K562 (cell line): ENCODE measurements around the gene SMCHD1. TPM values are rescaled to one million over a fixed set of nuclear protein-coding genes. Genes with fewer than 3 reads are reported as not detected.
A peak's percentile ranks its signal among the peaks of the same experiment; 100 is the strongest.

Source experiments
- ATF1 ChIP-seq, 2 experiments: fragments of 450-650 bp in 1 of 2; IDR thresholded peaks; 2 replicates each; pipeline ENCODE4 v1.6.1; 2016; ENCODE audit warnings: missing compliant biosample characterization in 1 of 2, missing genetic modification characterization in 1 of 2
- CREB5 ChIP-seq: fragments of 250-450 bp; sonication (Bioruptor Pico); IDR thresholded peaks from 2 replicates; pipeline ENCODE4 v1.5.0; 2020; ENCODE audit warnings: mild to moderate bottlenecking
- MEF2A ChIP-seq: IDR thresholded peaks from 2 replicates; pipeline ENCODE4 v1.6.1; 2011; ENCODE audit warnings: low read depth, mild to moderate bottlenecking, low read length, moderate library complexity; ENCODE audit not compliant: control insufficient read depth
- MTA3 ChIP-seq: fragments of 450-650 bp; formaldehyde crosslinking; IDR thresholded peaks from 2 replicates; pipeline ENCODE4 v1.6.1; 2017; ENCODE audit warnings: mild to moderate bottlenecking, borderline replicate concordance
- POU5F1 ChIP-seq: fragments of 150-350 bp; IDR thresholded peaks from 2 replicates; pipeline ENCODE4 v1.6.1; 2014; ENCODE audit warnings: borderline replicate concordance, low read length, low read depth, mild to moderate bottlenecking; ENCODE audit not compliant: partially characterized antibody
- PYGO2 ChIP-seq: fragments of 450-650 bp; IDR thresholded peaks from 2 replicates; pipeline ENCODE4 v1.6.1; 2016; ENCODE audit warnings: mild to moderate bottlenecking, missing genetic modification characterization, moderate library complexity, missing compliant biosample characterization
- RAD21 ChIP-seq, 2 experiments: fragments of 250-450 bp in 1 of 2; fragments of 450-650 bp in 1 of 2; sonication (Bioruptor Pico) in 1 of 2; formaldehyde crosslinking in 1 of 2; IDR thresholded peaks in 1 of 2; conservative IDR thresholded peaks in 1 of 2; 2 replicates each; pipeline versions ENCODE4 v1.4.0 to v1.8.0; 2020 to 2022; ENCODE audit warnings: mild to moderate bottlenecking in 2 of 2, moderate library complexity in 1 of 2
- YBX1 ChIP-seq: fragments of 450-650 bp; IDR thresholded peaks from 2 replicates; pipeline ENCODE4 v1.7.1; 2016; ENCODE audit warnings: mild to moderate bottlenecking
- ZBTB49 ChIP-seq: sonication (generic); formaldehyde crosslinking; IDR thresholded peaks from 2 replicates; pipeline ENCODE4 v1.8.0; 2022; ENCODE audit warnings: missing genetic modification reagents, mild to moderate bottlenecking, borderline replicate concordance
- ZFP91 ChIP-seq: sonication (generic); formaldehyde crosslinking; IDR thresholded peaks from 2 replicates; pipeline ENCODE4 v1.8.0; 2022; ENCODE audit warnings: mild to moderate bottlenecking, missing genetic modification reagents
- ZFPM2 ChIP-seq: fragments of 250-450 bp; sonication (Bioruptor Pico); IDR thresholded peaks from 2 replicates; pipeline ENCODE4 v1.5.1; 2022; ENCODE audit warnings: mild to moderate bottlenecking
- ZKSCAN1 ChIP-seq: fragments of 150-350 bp; IDR thresholded peaks from 2 replicates; pipeline ENCODE4 v1.6.1; 2016; ENCODE audit warnings: low read depth, low read length
- ZNF507 ChIP-seq: conservative IDR thresholded peaks from 2 replicates; pipeline ENCODE4 v1.6.1; 2017; ENCODE audit warnings: missing genetic modification characterization, missing compliant biosample characterization
- ZNF655 ChIP-seq: fragments of 250-450 bp; sonication (Bioruptor Pico); IDR thresholded peaks from 2 replicates; pipeline ENCODE4 v1.5.0; 2021
- polyA plus RNA-seq, 8 experiments: library from polyadenylated mRNA; depleted of rRNA in 4 of 8; stranded (reverse) in 5 of 8; unstranded in 3 of 8; fragments of >200 nt; fragmentation: Nextera tagmentation in 2 of 8; fragmentation: Illumina TruSeq in 1 of 8; extraction: Ambion mirVana in 2 of 8; extraction: Trizol in 1 of 8; gene quantifications; 2 replicates each; pipeline versions ENCODE4 v1.2.1 to v1.2.3, GENCODE V29; 2011 to 2014; ENCODE audit warnings: inconsistent platforms in 1 of 8, missing spikeins in 1 of 8
- total RNA-seq, 7 experiments: library from RNA; depleted of rRNA in 6 of 7; stranded (reverse); fragments of >200 nt in 6 of 7; fragmentation: Illumina TruSeq in 2 of 7; extraction: Trizol in 2 of 7; gene quantifications; 2 replicates each; pipeline versions ENCODE4 v1.2.1 to v1.2.3, GENCODE V29; 2011 to 2021; ENCODE audit warnings: low replicate concordance in 1 of 7
- TF ChIP-seq, protein P1 (sequence below): IDR thresholded peaks from 2 replicates; pipeline ENCODE4 v1.6.1; 2014; ENCODE audit warnings: antibody characterized with exemption
- TF ChIP-seq, protein P2 (sequence below): sonication (generic); formaldehyde crosslinking; IDR thresholded peaks from 2 replicates; pipeline ENCODE4 v1.8.1; 2022; ENCODE audit warnings: missing genetic modification reagents

The SMCHD1 gene
- total and polyA plus RNA-seq, 9 of the 15 experiments (the other 6 are each of a cell fraction or from before 2014, with no cell fraction given), result 6.3 to 144 (median 72.7) TPM

DNA sequence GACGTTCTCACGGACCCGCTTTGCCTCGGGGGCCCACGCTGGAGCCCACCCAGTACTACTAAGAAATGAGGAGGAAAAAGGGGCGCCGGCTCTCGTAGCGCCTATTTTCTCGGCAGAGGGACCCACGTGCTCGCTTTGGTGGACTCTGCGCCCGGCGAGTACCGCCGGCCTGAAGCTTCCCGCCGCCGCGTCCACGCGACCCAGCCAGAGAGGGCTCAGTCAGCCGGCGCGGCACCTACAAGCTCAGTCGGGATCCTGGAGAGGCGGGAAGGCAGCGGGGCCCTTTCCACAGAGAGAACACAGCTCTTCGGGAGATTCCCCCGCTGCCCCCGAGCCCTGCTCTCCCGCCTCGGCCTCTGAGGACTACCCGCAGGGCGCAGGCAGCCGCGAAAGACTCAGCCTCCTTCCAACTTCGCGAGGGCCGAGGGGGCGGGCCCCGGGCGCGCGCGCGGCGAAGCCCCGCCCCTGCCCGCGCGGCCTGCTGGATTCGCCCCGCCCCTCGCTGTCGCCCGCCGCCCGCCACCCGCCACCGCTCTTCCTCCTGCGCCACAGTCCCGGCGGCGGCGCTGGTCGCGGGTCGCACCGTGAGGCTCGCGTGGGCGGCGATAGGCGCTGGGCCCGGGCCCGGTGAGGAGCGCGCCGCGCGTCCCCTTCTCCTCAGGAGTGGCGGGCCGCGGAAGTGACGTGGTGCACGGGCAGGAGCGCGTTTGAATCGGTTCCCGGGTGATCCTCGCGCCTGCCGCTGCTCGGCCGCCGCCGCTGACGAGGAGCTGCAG, at the start of gene SMCHD1 (continued):
- peak; percentile 43; the same call in 1 of the 2 replicates for TF ChIP-seq ATF1 (CRISPR knock-in tag; IDR thresholded peaks at IDR 0.05)
- TF ChIP-seq ATF1 (tag; IDR thresholded peaks at IDR 0.05), result peak; percentile 96
- TF ChIP-seq, protein P1, sequence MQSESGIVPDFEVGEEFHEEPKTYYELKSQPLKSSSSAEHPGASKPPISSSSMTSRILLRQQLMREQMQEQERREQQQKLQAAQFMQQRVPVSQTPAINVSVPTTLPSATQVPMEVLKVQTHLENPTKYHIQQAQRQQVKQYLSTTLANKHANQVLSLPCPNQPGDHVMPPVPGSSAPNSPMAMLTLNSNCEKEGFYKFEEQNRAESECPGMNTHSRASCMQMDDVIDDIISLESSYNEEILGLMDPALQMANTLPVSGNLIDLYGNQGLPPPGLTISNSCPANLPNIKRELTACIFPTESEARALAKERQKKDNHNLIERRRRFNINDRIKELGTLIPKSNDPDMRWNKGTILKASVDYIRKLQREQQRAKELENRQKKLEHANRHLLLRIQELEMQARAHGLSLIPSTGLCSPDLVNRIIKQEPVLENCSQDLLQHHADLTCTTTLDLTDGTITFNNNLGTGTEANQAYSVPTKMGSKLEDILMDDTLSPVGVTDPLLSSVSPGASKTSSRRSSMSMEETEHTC, result no peak
- TF ChIP-seq YBX1, result no peak
- no peak for TF ChIP-seq CREB5
- no peak for TF ChIP-seq POU5F1
- TF ChIP-seq MTA3, result peak; percentile 89
- TF ChIP-seq ZBTB49 (CRISPR knock-in tag), result 0 out of 2 replicates have a peak, but pooled peaks have one; percentile 65
- no peak for TF ChIP-seq ZFP91
- TF ChIP-seq RAD21 (CRISPR knock-in tag; conservative IDR thresholded peaks at IDR 0.05 in 1 of 2, IDR thresholded peaks at IDR 0.05 in 1 of 2), result no peak
- TF ChIP-seq MEF2A, result no peak
- TF ChIP-seq ZNF507 (tag), result no peak
- TF ChIP-seq ZKSCAN1, result peak; percentile 65; the same call in 1 of the 2 replicates
- TF ChIP-seq ZFPM2 (CRISPR knock-in tag), result no peak; the same call in 1 of the 2 replicates
- no peak for TF ChIP-seq ZNF655
- TF ChIP-seq PYGO2, result no peak
- TF ChIP-seq, protein P2, sequence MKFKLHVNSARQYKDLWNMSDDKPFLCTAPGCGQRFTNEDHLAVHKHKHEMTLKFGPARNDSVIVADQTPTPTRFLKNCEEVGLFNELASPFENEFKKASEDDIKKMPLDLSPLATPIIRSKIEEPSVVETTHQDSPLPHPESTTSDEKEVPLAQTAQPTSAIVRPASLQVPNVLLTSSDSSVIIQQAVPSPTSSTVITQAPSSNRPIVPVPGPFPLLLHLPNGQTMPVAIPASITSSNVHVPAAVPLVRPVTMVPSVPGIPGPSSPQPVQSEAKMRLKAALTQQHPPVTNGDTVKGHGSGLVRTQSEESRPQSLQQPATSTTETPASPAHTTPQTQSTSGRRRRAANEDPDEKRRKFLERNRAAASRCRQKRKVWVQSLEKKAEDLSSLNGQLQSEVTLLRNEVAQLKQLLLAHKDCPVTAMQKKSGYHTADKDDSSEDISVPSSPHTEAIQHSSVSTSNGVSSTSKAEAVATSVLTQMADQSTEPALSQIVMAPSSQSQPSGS, result peak; percentile 21
